Measurements from ENCODE around the gene RPS23.

GRCh38 chr5:82259172-82259800, 18.9 kb downstream of the RPS23 start:
- peak in 1 of 3 donors; percentile 12 for TF ChIP-seq CTCF (IDR thresholded peaks at IDR 0.05)
- no peak for TF ChIP-seq POLR2A (IDR thresholded peaks at IDR 0.05)
